SIG-M5 treated with dmso at 0.1 percent for 504 hours (cell line): Measurements from ENCODE around the gene C16orf95.
"Not testable (repeated sequence)": the region's sequence is repeated elsewhere in the genome, so short reads cannot be mapped to it uniquely, and the experiment has no call there.

Source experiments
- DNase-seq: peaks from one replicate; lab custom pipeline; 2025; ENCODE audit not compliant: unreplicated experiment; lab: John Stamatoyannopoulos, UW

The C16orf95 gene

GRCh38 chr16:87293990-87294389, 23.2 kb downstream of the C16orf95 start:
- DNase-seq, result no peak

- DNase-seq, result no peak
Observed at GRCh38 chr16:87291944-87292343, 25.2 kb downstream of the C16orf95 start.

GRCh38 chr16:87288753-87289362, 28.3 kb downstream of the C16orf95 start:
- no peak for DNase-seq

- DNase-seq, result no peak
Observed at GRCh38 chr16:87286839-87287626, 30.2 kb downstream of the C16orf95 start.

GRCh38 chr16:87284183-87284582, 33.0 kb downstream of the C16orf95 start:
- DNase-seq, result no peak

GRCh38 chr16:87279094-87279658, 38.0 kb downstream of the C16orf95 start:
- no peak for DNase-seq

- peak; percentile 69 for DNase-seq
Observed at GRCh38 chr16:87278191-87279093, 38.8 kb downstream of the C16orf95 start.

GRCh38 chr16:87276924-87277323, 40.3 kb downstream of the C16orf95 start:
- no peak for DNase-seq

- no peak for DNase-seq
Observed at GRCh38 chr16:87276091-87276701, 41.0 kb downstream of the C16orf95 start.

GRCh38 chr16:87274794-87275193, 42.4 kb downstream of the C16orf95 start:
- no peak for DNase-seq

GRCh38 chr16:87273471-87274030, 43.6 kb downstream of the C16orf95 start:
- no peak for DNase-seq

- no peak for DNase-seq
Observed at GRCh38 chr16:87271256-87271655, 45.9 kb downstream of the C16orf95 start.

GRCh38 chr16:87267566-87267965, 49.6 kb downstream of the C16orf95 start:
- DNase-seq, result no peak

GRCh38 chr16:87266846-87267245, 50.3 kb downstream of the C16orf95 start:
- DNase-seq, result no peak

- no peak for DNase-seq
Observed at GRCh38 chr16:87265261-87265660, 51.9 kb downstream of the C16orf95 start.

- no peak for DNase-seq
Observed at GRCh38 chr16:87264634-87265033, 52.6 kb downstream of the C16orf95 start.

- DNase-seq, result no peak
Observed at GRCh38 chr16:87263418-87264052, 53.7 kb downstream of the C16orf95 start.

GRCh38 chr16:87259431-87259830, 57.8 kb downstream of the C16orf95 start:
- DNase-seq, result no peak

- not testable (repeated sequence) for DNase-seq
Observed at GRCh38 chr16:87258653-87259052, 58.5 kb downstream of the C16orf95 start.

GRCh38 chr16:87255866-87256265, 61.3 kb downstream of the C16orf95 start:
- no peak for DNase-seq
